ENCODE data around the gene SKIL. TPM values are rescaled to one million over a fixed set of nuclear protein-coding genes. Genes with fewer than 3 reads are reported as not detected.
A peak's percentile ranks its signal among the peaks of the same experiment; 100 is the strongest.

Gene SKIL
- total and polyA plus RNA-seq, 2 experiments from 2014 or later = 28.6 to 39.1 TPM

DNA sequence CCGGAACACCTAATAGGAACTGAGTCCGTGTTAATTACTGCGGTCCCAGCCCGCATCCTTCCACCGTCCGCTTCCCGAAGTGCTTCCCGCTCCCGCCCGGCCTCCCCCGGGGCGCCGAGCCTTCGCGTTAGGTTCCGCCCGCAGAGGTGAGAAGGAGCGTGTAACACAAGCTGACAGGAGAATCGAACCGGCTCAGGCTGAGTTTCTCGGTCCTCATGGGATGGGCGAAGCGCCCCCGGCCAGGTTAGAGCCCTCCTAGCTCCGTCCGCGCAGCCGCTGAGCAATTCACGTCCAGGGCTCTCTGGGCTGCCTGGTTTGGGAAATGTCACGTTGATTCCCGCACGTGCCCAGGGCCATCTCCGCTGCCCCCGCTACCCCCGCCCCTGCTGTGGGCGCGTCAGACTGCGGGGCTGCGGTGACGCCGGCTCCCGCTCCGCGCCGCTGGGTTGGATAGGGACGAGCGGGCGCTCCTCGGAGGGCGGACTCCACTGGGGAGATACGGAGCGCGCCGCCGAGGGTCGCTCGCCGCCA is 62.1 kb downstream of the SKIL start:
- peak; percentile 85 for DNase-seq
- Histone ChIP-seq H4K20me1 (ENCODE audit: insufficient read depth) (no peaks in the 10 kb centered on the region), H3K4me2 (ENCODE audit: unreplicated experiment) (peak overlapping the region; percentile 93), H3K36me3 (ENCODE audit: low read depth) (peaks cover 7% of the 10 kb centered on the region; the same call in 1 of the 2 replicates), H2AFZ (peak overlapping the region; percentile 89), H3K4me3 (peak overlapping the region; percentile 82), H3K79me2 (ENCODE audit: insufficient read depth) (peaks cover 57% of the 10 kb centered on the region), H3F3A (ENCODE audit: insufficient read depth) (peaks cover 14% of the 10 kb centered on the region; the same call in 1 of the 2 replicates), H3K27ac (peak overlapping the region; percentile 64), H3K9ac (peak overlapping the region; percentile 84), H3K9me3 (ENCODE audit: low read depth) (no peaks in the 10 kb centered on the region), H3K27me3 (replicated peaks; ENCODE audit: insufficient read depth) (no peaks in the 10 kb centered on the region), H3K4me1 (ENCODE audit: insufficient read depth) (peaks cover 9% of the 10 kb centered on the region), H3K9me2 (ENCODE audit: insufficient read depth) (no peaks in the 10 kb centered on the region)
- in situ Hi-C loops (cut with MboI) = loop anchor here (10.0 kb wide), 1 partner anchor 395 kb away; no protein-coding TSS in a partner anchor
- WGBS, 2 experiments (ENCODE audit: low coverage in 1 of 2, low lambda C conversion rate in 2 of 2, missing lambda C conversion rate in 2 of 2) = 3 to 4% methylated on average over 36 to 58 of the region's 58 CpGs
- no peak for TF ChIP-seq EZH2 (IDR thresholded peaks at IDR 0.05; ENCODE audit: insufficient read depth, poor library complexity, severe bottlenecking)
- no peak for TF ChIP-seq EZH2phosphoT487 (IDR thresholded peaks at IDR 0.05; ENCODE audit: insufficient read depth, low read depth)

DNA sequence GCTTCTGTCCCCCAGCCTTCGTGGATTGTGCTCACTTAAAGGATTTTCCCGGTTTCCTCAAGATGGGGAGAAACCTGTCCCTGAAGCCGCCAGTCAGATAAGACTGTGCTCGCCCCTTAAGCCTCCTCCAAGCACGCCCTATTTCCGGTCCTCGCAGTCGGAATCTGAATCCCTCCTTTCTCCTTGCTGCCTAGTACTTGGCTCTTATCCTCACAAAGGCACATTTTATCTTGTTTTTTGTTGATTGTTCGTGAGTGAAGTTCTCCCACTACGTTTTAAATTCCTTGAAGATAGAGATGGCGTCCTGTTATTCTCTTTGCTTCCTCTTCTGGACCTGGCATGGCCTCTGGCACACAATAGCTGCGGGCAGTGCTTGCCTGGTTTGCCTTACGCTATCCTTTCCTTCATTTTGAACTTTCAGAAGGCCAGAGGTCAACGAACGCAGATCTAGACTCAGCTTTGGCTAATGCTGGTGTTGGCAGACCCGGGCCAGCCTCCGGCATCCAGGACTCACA is 62.8 kb downstream of the SKIL start:
- in situ Hi-C loops (cut with MboI) = no loop called here
- TF ChIP-seq EZH2phosphoT487 (IDR thresholded peaks at IDR 0.05; ENCODE audit: insufficient read depth, low read depth) (no peak), EZH2 (IDR thresholded peaks at IDR 0.05; ENCODE audit: insufficient read depth, poor library complexity, severe bottlenecking) (no peak)
- Histone ChIP-seq H3K9me3 (ENCODE audit: low read depth) (no peaks in the 10 kb centered on the region), H3K27ac (peak overlapping the region; percentile 64), H3K9me2 (ENCODE audit: insufficient read depth) (no peaks in the 10 kb centered on the region), H3K4me2 (ENCODE audit: unreplicated experiment) (peak overlapping the region; percentile 93), H2AFZ (peak overlapping the region; percentile 89), H3K4me1 (ENCODE audit: insufficient read depth) (peaks cover 7% of the 10 kb centered on the region), H3F3A (ENCODE audit: insufficient read depth) (peaks cover 13% of the 10 kb centered on the region; the same call in 1 of the 2 replicates), H3K36me3 (ENCODE audit: low read depth) (peaks cover 9% of the 10 kb centered on the region), H3K27me3 (replicated peaks; ENCODE audit: insufficient read depth) (no peaks in the 10 kb centered on the region), H3K79me2 (ENCODE audit: insufficient read depth) (peaks cover 59% of the 10 kb centered on the region), H4K20me1 (ENCODE audit: insufficient read depth) (no peaks in the 10 kb centered on the region), H3K4me3 (peak overlapping the region; percentile 82), H3K9ac (peak overlapping the region; percentile 84)
- 4 to 7% methylated on average over 17 of the region's 17 CpGs for WGBS, 2 experiments (ENCODE audit: low coverage in 1 of 2, low lambda C conversion rate in 2 of 2, missing lambda C conversion rate in 2 of 2)
- peak; percentile 69 for DNase-seq

DNA sequence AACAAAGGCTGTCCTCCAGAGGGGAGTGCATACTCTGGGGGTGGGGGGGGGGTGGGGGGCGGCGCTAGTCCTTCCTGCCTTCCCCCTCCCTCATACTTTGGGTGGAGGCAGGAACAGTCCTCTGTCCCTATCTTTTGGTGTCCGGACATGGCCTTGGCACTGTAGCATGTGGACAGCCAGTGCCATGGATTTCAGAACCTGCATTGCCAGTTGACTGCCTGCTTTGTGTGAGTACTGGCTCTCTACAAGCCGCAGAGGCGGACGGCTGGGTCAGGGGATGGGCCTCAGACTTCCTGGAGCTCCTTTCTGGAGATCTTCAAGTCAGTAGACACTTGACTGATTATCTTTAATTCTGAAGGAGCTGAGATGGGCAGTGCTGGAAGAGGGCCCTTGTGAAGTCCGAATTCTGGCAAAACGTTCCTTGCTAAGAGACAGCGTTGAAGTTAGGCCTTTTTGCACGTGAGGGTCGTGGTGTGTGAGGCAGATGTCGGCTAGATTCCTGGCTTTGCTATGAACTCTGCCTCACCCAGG is 63.7 kb downstream of the SKIL start:
- no peaks in the 10 kb centered on the region for H3K27me3 ChIP-seq (replicated peaks; ENCODE audit: insufficient read depth)
- peak overlapping the region; percentile 82 for H3K4me3 ChIP-seq
- WGBS, 2 experiments (ENCODE audit: low coverage in 1 of 2, low lambda C conversion rate in 2 of 2, missing lambda C conversion rate in 2 of 2) = 4 to 5% methylated on average over 12 of the region's 12 CpGs
- no peak for TF ChIP-seq EZH2phosphoT487 (IDR thresholded peaks at IDR 0.05; ENCODE audit: insufficient read depth, low read depth)
- no peak for TF ChIP-seq EZH2 (IDR thresholded peaks at IDR 0.05; ENCODE audit: insufficient read depth, poor library complexity, severe bottlenecking)
- H3K4me2 ChIP-seq (ENCODE audit: unreplicated experiment) = peak overlapping the region; percentile 93
- in situ Hi-C loops (cut with MboI) = no loop called here
- peak; percentile 62 for DNase-seq
- H3K79me2 ChIP-seq (ENCODE audit: insufficient read depth) = peaks cover 64% of the 10 kb centered on the region
- H4K20me1 ChIP-seq (ENCODE audit: insufficient read depth) = no peaks in the 10 kb centered on the region
- peak overlapping the region; percentile 59 for H2AFZ ChIP-seq
- H3K9me2 ChIP-seq (ENCODE audit: insufficient read depth) = no peaks in the 10 kb centered on the region
- H3K4me1 ChIP-seq (ENCODE audit: insufficient read depth) = peaks cover 7% of the 10 kb centered on the region
- H3K9ac ChIP-seq = peak overlapping the region; percentile 84
- peaks cover 9% of the 10 kb centered on the region for H3K36me3 ChIP-seq (ENCODE audit: low read depth)
- no peaks in the 10 kb centered on the region for H3K9me3 ChIP-seq (ENCODE audit: low read depth)
- peak overlapping the region; percentile 23 for H3K27ac ChIP-seq
- H3F3A ChIP-seq (ENCODE audit: insufficient read depth) = peaks cover 13% of the 10 kb centered on the region; the same call in 1 of the 2 replicates

- DNase-seq = peak; percentile 21
- peak overlapping the region; percentile 93 for H3K4me2 ChIP-seq (ENCODE audit: unreplicated experiment)
Observed at GRCh38 chr3:170421758-170422157, 64.2 kb downstream of the SKIL start.

More at GRCh38 chr3:170421758-170422157, 64.2 kb downstream of the SKIL start:
- Histone ChIP-seq H3K9me3 (ENCODE audit: low read depth) (no peaks in the 10 kb centered on the region), H3K36me3 (ENCODE audit: low read depth) (peaks cover 15% of the 10 kb centered on the region), H3K9ac (peak overlapping the region; percentile 84), H3K27me3 (replicated peaks; ENCODE audit: insufficient read depth) (no peaks in the 10 kb centered on the region), H3K27ac (peak overlapping the region; percentile 23), H3K79me2 (ENCODE audit: insufficient read depth) (peaks cover 67% of the 10 kb centered on the region), H3F3A (ENCODE audit: insufficient read depth) (peaks cover 13% of the 10 kb centered on the region; the same call in 1 of the 2 replicates), H2AFZ (peak overlapping the region; percentile 59), H3K4me1 (ENCODE audit: insufficient read depth) (peaks cover 7% of the 10 kb centered on the region), H3K4me3 (peak overlapping the region; percentile 82), H4K20me1 (ENCODE audit: insufficient read depth) (no peaks in the 10 kb centered on the region), H3K9me2 (ENCODE audit: insufficient read depth) (no peaks in the 10 kb centered on the region)
- TF ChIP-seq EZH2phosphoT487 (IDR thresholded peaks at IDR 0.05; ENCODE audit: insufficient read depth, low read depth) (no peak), EZH2 (IDR thresholded peaks at IDR 0.05; ENCODE audit: insufficient read depth, poor library complexity, severe bottlenecking) (no peak)
- in situ Hi-C loops (cut with MboI) = no loop called here
- 64 to 67% methylated on average over 2 of the region's 2 CpGs for WGBS, 2 experiments (ENCODE audit: low coverage in 1 of 2, low lambda C conversion rate in 2 of 2, missing lambda C conversion rate in 2 of 2)
